Measurements from ENCODE around the gene MMP26.

DNA sequence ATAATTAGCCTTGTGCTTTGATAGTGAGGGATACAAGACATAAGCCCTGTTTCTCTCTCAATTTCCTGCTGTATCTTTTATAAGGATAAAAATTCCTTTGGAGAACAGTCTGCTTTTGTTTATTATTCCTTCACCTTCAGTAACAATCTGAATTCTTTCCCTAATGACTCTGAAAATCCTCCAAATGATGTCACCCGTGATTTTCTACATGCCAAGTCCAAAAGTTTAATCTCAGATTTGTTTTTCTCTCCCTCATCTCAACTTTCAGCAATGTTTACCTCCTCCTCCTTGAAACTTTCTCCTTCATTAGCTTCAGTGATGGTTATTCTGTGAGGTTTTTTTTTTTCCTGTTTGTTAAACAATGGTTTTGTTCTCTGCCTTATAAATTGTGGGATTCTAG lies 9.1 kb upstream of the MMP26 start:
- TF ChIP-seq, protein P1, sequence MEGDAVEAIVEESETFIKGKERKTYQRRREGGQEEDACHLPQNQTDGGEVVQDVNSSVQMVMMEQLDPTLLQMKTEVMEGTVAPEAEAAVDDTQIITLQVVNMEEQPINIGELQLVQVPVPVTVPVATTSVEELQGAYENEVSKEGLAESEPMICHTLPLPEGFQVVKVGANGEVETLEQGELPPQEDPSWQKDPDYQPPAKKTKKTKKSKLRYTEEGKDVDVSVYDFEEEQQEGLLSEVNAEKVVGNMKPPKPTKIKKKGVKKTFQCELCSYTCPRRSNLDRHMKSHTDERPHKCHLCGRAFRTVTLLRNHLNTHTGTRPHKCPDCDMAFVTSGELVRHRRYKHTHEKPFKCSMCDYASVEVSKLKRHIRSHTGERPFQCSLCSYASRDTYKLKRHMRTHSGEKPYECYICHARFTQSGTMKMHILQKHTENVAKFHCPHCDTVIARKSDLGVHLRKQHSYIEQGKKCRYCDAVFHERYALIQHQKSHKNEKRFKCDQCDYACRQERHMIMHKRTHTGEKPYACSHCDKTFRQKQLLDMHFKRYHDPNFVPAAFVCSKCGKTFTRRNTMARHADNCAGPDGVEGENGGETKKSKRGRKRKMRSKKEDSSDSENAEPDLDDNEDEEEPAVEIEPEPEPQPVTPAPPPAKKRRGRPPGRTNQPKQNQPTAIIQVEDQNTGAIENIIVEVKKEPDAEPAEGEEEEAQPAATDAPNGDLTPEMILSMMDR (IDR thresholded peaks at IDR 0.05 in 8 of 11, conservative IDR thresholded peaks at IDR 0.05 in 3 of 11): no peak
- TF ChIP-seq POLR2A (IDR thresholded peaks at IDR 0.05): no peak
- no peak for TF ChIP-seq POLR2AphosphoS5 (IDR thresholded peaks at IDR 0.05)
